GM12875 (cell line): Measurements from ENCODE around the gene HOXC6.

Experiments
- H3K4me3 ChIP-seq: one replicate; pipeline ENCODE4 v1.5.1; 2011; ENCODE audit warnings: low read depth, low read length, control low read depth
- TF ChIP-seq, protein P1 (sequence below): IDR thresholded peaks from 2 replicates; pipeline ENCODE4 v1.5.1; 2011; ENCODE audit warnings: low read depth, mild to moderate bottlenecking, control low read depth, inconsistent platforms, low read length, moderate library complexity, borderline replicate concordance; ENCODE audit not compliant: insufficient read depth

The HOXC6 gene

DNA sequence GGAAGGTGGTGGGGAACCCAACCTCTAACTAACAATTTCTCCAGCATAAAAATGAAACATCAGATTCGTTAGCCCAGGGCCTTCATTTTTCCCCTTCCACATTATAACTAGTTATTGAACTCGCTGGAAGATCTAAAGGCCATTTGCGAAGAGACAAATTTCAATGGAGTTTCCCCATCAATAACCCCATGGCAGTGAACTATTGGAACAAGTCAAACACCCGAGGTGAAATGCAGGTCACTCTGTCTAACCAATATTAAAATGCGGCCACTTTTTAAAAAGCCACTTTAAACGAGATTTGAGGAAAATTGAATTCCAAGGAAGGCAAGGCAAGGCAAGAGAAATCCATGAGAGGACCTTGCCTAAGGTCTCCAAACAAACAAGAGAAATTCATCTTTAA lies 20.9 kb downstream of the HOXC6 start:
- no peak overlapping the region for H3K4me3 ChIP-seq
- TF ChIP-seq, protein P1, sequence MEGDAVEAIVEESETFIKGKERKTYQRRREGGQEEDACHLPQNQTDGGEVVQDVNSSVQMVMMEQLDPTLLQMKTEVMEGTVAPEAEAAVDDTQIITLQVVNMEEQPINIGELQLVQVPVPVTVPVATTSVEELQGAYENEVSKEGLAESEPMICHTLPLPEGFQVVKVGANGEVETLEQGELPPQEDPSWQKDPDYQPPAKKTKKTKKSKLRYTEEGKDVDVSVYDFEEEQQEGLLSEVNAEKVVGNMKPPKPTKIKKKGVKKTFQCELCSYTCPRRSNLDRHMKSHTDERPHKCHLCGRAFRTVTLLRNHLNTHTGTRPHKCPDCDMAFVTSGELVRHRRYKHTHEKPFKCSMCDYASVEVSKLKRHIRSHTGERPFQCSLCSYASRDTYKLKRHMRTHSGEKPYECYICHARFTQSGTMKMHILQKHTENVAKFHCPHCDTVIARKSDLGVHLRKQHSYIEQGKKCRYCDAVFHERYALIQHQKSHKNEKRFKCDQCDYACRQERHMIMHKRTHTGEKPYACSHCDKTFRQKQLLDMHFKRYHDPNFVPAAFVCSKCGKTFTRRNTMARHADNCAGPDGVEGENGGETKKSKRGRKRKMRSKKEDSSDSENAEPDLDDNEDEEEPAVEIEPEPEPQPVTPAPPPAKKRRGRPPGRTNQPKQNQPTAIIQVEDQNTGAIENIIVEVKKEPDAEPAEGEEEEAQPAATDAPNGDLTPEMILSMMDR: no peak

DNA sequence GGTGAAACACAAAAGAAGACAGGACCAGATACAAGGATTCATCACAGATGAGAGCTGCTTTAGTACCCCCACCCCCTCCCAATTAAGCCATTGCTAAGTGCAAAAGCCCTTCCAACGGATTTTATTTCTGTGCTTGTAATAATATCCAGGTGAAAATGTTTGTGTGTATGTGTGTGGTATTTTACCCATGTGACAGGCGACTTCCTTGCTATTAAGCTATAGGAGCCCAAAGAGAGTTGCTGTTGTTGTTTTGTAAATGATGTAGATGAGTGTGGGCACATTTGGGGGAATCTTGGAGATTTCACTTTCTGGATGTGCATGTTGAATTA lies 22.2 kb downstream of the HOXC6 start:
- TF ChIP-seq, protein P1: no peak
- H3K4me3 ChIP-seq: peak overlapping the region; percentile 10

DNA sequence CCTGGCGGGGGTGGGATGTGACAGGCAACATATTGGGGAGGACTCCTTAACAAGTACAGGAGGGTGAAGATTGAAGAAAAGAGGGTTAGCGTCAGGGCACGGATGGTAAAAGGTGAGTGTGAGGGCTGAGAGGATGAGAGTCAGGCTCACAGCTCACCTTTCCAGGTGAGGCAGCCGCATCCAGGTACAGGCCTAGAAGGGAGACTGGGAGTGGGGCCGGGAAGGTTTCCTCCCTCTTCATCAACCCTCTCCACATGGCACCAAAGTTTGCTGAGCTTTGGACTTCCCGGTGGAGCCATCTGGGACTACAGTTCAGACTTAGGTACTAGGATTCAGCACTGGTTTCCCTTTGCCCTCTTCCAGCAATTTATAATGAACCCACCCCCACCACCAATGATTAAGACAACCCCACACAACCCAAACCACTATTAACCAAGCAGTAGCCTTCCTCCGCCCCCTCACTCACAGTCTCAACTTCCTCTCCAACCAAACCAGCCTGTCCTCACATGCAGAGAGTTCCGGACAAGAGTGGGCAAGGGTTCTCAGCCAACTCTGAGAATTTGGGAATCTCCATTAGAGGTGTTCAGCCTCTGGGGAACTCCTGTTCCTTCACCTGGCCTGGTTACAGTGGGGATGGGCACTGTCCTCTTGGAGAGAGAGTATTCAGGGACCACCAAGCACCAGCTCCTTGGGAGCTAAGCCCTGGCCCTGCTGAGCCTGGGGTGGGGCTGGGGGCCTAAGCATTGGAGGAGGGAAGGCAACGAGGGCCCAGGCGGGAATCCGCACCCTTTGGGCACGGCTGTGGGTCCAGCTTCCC lies 23.0 kb downstream of the HOXC6 start:
- TF ChIP-seq, protein P1: no peak
- H3K4me3 ChIP-seq: peak overlapping the region; percentile 10

DNA sequence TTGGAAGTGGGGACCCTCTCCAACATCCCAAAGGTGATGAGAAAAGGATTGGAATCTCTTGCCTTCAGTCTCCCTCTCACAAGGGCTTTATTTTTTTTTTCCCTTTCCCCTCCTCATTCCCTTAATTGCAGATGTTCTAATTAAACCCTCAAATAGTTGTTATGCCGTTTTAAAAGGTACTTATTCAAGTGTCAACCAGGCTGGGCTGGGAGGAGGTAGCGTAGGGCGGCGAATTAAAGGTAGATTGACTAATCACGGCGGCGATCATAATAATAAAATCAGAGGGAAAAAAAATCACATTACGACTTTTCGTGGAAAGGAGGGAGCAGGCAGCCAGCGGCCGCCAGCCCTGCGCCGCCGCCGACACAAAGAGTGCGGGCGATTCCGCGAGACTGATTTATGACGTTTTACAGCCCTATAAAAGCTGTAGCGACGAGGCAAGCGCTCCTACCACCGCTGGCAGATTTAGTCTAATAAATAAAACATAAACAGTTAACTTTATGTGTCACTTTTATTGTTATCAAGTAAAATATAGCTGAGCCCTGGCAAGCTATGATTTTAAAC lies 23.7 kb downstream of the HOXC6 start:
- TF ChIP-seq, protein P1: no peak
- H3K4me3 ChIP-seq: no peak overlapping the region

DNA sequence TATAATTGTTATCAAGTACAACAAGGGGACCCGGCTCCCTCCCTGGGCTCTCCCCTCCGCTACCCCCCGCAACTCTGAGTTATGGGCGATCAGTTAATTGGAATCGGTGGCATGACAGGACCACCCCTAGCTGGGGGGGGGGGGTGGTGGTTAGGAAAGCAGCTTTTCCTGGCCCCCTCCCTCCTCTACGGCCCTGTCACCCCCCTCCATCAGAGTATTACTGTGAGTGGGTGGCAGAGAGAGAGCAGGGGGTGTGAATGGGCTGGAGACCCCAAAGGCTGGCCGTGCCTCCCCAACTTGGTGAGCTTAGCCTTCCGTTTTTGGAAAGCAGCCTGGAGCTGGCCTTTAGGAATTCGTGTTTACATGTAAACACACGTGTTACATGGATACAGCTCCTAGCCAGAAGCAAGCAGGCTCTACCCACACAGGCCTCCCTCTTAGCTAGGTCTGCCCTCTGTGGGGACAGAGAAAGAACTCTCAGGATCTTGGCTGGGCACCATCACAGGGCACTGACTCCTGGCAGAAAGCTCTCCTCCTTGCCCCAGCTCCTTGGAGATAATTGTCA lies 24.3 kb downstream of the HOXC6 start:
- TF ChIP-seq, protein P1: no peak
- peak overlapping the region; percentile 90 for H3K4me3 ChIP-seq

DNA sequence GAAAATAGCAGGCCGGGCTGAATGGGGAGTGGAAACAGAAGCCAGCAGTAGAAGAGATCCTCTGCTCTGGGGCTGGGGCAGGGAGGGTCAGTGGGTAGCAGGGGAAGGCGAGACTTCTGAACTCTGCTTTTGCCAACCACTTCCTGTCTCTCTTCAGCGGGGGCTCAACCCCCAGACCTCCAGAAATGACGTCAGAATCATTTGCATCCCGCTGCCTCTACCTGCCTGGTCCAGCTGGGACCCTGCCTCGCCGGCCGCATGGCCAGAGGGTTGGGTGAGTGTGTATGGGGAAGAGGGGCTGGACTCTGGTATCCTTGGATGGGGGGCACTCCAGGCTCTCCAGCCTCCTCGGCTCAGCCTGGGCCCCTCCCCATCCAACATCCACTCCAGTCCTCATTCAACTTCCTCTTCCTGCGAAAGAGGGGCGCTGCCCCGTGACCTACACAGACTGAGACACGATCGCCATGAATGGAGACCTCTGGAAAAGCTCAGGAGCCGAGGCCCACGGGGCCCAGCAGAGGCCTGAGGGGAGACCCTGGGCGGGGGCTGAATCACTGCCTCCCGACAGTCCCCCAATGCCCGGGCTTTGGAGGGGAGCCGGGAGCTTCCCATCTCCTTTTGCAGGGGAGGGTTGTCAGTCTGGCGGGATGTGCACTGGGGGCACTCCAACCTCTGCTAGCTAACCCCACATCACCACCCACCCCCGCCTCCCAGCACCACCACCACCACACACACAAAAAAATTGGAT lies 24.9 kb downstream of the HOXC6 start:
- H3K4me3 ChIP-seq: peak overlapping the region; percentile 90
- TF ChIP-seq, protein P1: no peak
